Effector memory CD4-positive, alpha-beta T cell (primary cell): ENCODE data around the gene MFSD6.

Source experiments
- DNase-seq, 3 donors: peaks; one replicate each; pipeline ENCODE4 v3.0.0-alpha.2; 2020
- H3K27ac ChIP-seq: 2 replicates; pipeline ENCODE4 v1.7.0; 2013; ENCODE audit warnings: mild to moderate bottlenecking, low read length, moderate library complexity; ENCODE audit not compliant: insufficient read depth, poor library complexity, severe bottlenecking
- H3K27me3 ChIP-seq: replicated peaks from 2 replicates; pipeline ENCODE4 v1.7.0; 2013; ENCODE audit warnings: mild to moderate bottlenecking, low read length; ENCODE audit not compliant: insufficient read depth, control insufficient read depth, poor library complexity, severe bottlenecking
- H3K36me3 ChIP-seq: 2 replicates; pipeline ENCODE4 v1.7.0; 2013; ENCODE audit warnings: mild to moderate bottlenecking, low read length, moderate library complexity; ENCODE audit not compliant: control insufficient read depth, insufficient read depth
- H3K4me1 ChIP-seq: 2 replicates; pipeline ENCODE4 v1.7.0; 2013; ENCODE audit warnings: low read length, mild to moderate bottlenecking; ENCODE audit not compliant: control insufficient read depth, insufficient read depth, poor library complexity, severe bottlenecking
- H3K4me3 ChIP-seq: 2 replicates; pipeline ENCODE4 v1.7.0; 2013; ENCODE audit warnings: low read length, low read depth, mild to moderate bottlenecking; ENCODE audit not compliant: insufficient read depth, poor library complexity, severe bottlenecking
- H3K9me3 ChIP-seq: 2 replicates; pipeline ENCODE4 v1.7.0; 2013; ENCODE audit warnings: mild to moderate bottlenecking, low read length, moderate library complexity; ENCODE audit not compliant: control insufficient read depth

MFSD6 gene

DNA sequence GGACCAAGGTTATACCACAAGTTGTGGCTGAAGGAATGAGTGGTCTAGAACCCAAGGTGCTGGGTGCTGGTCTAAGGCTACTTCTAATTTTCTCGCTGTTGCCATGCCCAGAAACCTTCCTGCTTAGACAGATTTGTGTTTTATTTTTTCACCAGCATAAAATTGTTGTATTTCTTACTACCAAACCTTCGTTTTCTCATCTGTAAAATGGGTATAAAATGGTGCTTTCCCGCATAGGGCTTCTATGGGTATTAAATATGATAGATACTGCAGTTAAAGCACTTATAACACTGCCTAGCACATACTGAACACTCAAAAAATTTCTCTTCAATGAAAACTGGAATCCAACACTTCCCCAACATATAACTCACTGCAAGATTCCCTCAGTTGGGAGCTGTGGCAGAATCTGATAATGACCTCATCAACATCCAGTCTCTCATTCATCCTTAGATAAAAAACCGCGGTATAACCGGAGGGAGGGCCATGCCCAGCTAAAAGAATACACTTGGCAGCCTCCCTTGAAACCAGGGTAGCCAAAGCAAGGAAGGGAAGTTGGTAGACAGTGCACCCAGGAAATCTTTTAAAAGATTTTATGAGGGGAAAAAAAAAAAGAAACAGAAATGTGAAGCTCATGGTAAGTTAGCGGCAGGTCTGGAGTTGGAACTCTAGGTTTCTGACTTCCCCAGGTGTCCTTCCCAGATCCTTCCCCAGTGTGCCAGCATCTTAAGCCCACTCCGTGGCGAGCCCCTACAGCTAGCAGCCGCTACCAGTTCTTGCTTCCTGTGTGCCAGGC is 125.2 kb downstream of the MFSD6 start:
- H3K36me3 ChIP-seq = no peaks in the 10 kb centered on the region
- peak overlapping the region; percentile 86 for H3K27ac ChIP-seq
- H3K9me3 ChIP-seq = no peaks in the 10 kb centered on the region
- no peak for DNase-seq
- peak overlapping the region; percentile 54 for H3K4me3 ChIP-seq
- no peaks in the 10 kb centered on the region for H3K27me3 ChIP-seq
- peaks cover 10% of the 10 kb centered on the region for H3K4me1 ChIP-seq

GRCh38 chr2:190533968-190534309 is 125.8 kb downstream of the MFSD6 start:
- no peaks in the 10 kb centered on the region for H3K27me3 ChIP-seq
- no peaks in the 10 kb centered on the region for H3K36me3 ChIP-seq
- H3K4me3 ChIP-seq = peak overlapping the region; percentile 54
- H3K9me3 ChIP-seq = no peaks in the 10 kb centered on the region
- peak overlapping the region; percentile 86 for H3K27ac ChIP-seq
- peaks cover 10% of the 10 kb centered on the region for H3K4me1 ChIP-seq
- DNase-seq = peak; percentile 26 to 32 (median 31)

DNA sequence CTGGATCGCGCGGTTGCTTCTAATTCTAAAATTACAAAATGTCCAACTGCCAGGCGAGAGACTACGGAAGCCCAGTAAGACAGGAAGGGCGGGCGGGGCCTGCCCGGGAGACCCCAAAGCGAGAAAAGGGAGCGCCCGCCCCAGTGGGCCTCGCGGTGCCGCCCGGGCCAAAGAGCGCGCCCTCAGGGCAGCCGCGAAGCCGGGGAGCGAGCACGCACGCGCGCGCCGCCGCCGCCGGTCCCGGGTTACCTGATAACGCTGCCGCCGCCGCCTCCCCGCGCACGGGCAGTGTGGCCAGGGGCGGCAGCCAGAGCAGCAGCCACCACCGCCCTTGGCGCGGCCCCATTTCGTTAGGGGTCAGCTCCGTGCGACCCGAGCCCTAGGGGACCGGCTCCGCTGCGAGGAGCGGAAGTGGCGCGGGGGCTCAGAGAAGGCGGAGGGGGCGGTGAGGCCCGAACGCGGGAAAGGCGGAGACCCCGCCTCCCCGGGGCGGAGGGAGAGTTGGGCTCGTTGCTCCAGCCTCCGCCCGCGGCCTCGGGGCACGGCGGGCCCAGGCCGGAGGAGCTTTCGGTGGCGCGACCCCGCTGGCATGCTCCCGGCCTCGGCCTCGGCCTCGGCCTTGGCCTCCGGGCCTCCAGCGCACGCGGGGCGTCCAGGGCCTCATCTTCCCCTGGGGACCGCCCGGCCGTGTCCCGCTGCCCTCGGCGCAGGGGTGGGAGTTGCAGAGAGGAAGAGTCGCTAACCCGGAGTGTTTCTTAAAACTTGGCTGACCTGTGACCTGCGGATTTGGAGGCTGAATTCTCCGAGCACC is 126.4 kb downstream of the MFSD6 start, which contains the start of gene NEMP2:
NEMP2 (minus strand) TSS at position 413 of the 811 bp plus-strand sequence; CDS start at position 346, 67 bp downstream.
- DNase-seq = peak; percentile 63 to 73 (median 67)
- Histone ChIP-seq H3K36me3 (no peaks in the 10 kb centered on the region), H3K9me3 (no peaks in the 10 kb centered on the region), H3K27ac (peak within 1 kb of the TSS; percentile 86), H3K4me1 (peaks cover 10% of the 10 kb centered on the region), H3K27me3 (no peaks in the 10 kb centered on the region), H3K4me3 (peak within 1 kb of the TSS; percentile 54)

- DNase-seq = no peak
- H3K4me1 ChIP-seq = peaks cover 10% of the 10 kb centered on the region
- peak overlapping the region; percentile 54 for H3K4me3 ChIP-seq
These were observed 126.9 kb downstream of the MFSD6 start for GRCh38 chr2:190535121-190535439.

GRCh38 chr2:190535586-190535985 is 127.4 kb downstream of the MFSD6 start:
- H3K4me1 ChIP-seq = peaks cover 10% of the 10 kb centered on the region
- peaks cover 2% of the 10 kb centered on the region for H3K9me3 ChIP-seq
- no peak for DNase-seq
- no peaks in the 10 kb centered on the region for H3K36me3 ChIP-seq
- H3K27me3 ChIP-seq = no peaks in the 10 kb centered on the region
- no peak overlapping the region for H3K4me3 ChIP-seq
- no peak overlapping the region for H3K27ac ChIP-seq

More at GRCh38 chr2:190535121-190535439, 126.9 kb downstream of the MFSD6 start:
- H3K36me3 ChIP-seq = no peaks in the 10 kb centered on the region
- no peaks in the 10 kb centered on the region for H3K9me3 ChIP-seq
- no peaks in the 10 kb centered on the region for H3K27me3 ChIP-seq
- peak overlapping the region; percentile 86 for H3K27ac ChIP-seq

- Histone ChIP-seq H3K27ac (no peak overlapping the region), H3K9me3 (peaks cover 7% of the 10 kb centered on the region), H3K27me3 (no peaks in the 10 kb centered on the region), H3K4me3 (no peak overlapping the region), H3K36me3 (no peaks in the 10 kb centered on the region), H3K4me1 (peaks cover 7% of the 10 kb centered on the region)
- no peak for DNase-seq
These were observed 129.6 kb downstream of the MFSD6 start for GRCh38 chr2:190537765-190538164.

DNA sequence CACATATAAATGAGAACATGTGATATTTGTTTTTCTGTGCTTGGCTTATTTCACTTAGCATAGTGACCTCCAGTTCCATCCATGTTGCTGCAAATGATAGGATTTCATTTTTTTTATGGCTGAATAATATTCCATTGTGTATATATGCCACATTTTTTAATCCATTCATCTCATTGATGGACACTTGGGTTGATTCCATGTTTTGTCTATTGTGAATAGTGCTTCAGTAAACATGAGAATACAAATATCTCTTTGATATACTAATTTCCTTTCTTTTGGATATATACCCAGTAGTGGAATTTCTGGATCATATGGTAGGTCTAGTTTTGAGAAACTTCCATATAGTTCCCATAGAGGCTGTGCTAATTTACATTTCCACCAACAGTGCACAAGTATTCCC is 130.0 kb downstream of the MFSD6 start:
- Histone ChIP-seq H3K27ac (no peak overlapping the region), H3K4me3 (no peak overlapping the region), H3K36me3 (no peaks in the 10 kb centered on the region), H3K4me1 (peaks cover 6% of the 10 kb centered on the region), H3K27me3 (no peaks in the 10 kb centered on the region), H3K9me3 (peaks cover 7% of the 10 kb centered on the region)
- DNase-seq = no peak

DNA sequence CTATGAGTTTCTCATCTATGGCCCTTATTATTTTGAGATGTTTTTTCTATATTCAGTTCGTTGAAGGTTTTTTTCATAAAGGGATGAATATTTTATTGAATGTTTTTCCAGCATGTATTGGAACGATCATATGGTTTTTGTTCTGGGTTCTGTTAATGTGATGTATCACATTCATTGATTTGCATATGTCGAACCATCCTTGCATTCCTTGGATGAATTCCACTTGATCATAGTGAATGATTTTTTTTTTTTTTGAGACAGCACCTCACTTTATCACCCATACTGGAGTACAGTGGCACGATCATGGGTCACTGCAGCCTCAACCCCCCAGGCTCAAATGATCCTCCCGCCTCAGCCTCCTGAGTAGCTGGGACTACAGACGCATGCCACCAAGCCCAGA is 131.9 kb downstream of the MFSD6 start:
- Histone ChIP-seq H3K4me3 (no peak overlapping the region), H3K9me3 (peaks cover 7% of the 10 kb centered on the region), H3K27ac (no peak overlapping the region), H3K27me3 (no peaks in the 10 kb centered on the region), H3K36me3 (no peaks in the 10 kb centered on the region), H3K4me1 (no peaks in the 10 kb centered on the region)
- DNase-seq = no peak

GRCh38 chr2:190545093-190545492 is 136.9 kb downstream of the MFSD6 start:
- Histone ChIP-seq H3K27ac (no peak overlapping the region), H3K27me3 (no peaks in the 10 kb centered on the region), H3K36me3 (no peaks in the 10 kb centered on the region), H3K4me1 (no peaks in the 10 kb centered on the region), H3K9me3 (peaks cover 7% of the 10 kb centered on the region), H3K4me3 (no peak overlapping the region)
- no peak for DNase-seq
